NCI-H2107 (cell line): ENCODE data around the gene HOXA1.

Experiments
- DNase-seq: peaks from one replicate; lab custom pipeline; 2025; lab: John Stamatoyannopoulos, UW

HOXA1 gene

DNA sequence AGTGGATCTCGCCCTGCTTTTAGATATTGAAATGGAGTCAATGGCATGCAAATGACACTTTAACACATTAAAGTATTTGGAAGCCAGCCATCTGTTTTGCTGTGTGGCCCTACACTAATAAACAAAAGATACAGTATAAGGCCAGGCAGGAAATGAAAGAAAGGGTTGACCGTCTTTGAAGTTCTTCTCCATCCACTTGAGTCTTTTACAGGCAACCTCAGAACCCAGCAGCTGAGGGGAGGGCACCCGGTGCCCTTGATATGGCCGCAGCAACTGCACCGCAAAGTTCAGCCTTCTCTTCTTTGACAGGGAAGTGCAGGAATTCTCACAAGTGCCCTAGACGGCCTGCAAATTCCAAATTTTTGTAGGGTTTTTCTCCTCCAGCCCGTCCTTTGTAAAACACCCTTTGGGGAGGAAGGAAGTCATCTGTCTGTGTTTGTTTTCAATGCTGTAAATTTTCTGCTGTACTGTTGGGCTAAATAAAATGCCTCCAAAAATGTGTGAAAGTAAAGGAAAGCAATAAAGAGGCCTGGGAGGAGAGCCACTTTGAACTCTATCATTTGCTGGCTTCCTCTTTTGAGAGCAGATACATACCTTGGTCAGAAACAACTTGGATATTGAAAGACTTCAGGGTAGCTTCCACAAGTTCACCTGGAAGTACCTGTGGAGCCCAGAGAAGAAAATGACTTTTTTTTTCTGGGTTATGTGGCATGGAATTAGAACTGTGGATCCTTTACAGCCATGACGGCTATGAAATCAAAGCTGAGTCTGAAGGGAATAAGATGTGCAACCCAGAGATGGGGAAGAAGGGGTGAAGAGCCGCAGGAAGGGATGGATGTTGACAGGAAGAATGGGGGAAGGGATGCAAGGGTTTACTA is 3.6 kb downstream of the HOXA1 start:
- no peak for DNase-seq

DNA sequence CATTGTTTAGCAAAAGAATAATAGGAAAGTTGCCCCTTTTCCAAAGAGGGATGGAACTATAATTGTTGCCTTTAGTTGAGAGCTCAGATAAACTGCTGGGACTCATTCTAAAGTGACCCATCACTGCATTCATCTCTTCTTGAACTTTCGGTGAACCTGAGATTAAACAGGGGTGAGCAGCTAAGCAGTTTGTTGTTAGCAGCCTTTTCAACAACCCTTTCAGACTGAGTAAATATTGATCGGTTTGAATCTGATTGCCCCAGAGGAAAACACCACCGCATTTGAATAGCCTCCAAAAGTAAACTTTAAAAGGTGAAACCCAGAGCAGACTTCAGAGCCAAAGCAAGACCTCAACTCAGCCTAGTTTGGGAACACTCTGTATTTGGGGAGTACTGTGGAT is 4.7 kb downstream of the HOXA1 start:
- DNase-seq: no peak

DNA sequence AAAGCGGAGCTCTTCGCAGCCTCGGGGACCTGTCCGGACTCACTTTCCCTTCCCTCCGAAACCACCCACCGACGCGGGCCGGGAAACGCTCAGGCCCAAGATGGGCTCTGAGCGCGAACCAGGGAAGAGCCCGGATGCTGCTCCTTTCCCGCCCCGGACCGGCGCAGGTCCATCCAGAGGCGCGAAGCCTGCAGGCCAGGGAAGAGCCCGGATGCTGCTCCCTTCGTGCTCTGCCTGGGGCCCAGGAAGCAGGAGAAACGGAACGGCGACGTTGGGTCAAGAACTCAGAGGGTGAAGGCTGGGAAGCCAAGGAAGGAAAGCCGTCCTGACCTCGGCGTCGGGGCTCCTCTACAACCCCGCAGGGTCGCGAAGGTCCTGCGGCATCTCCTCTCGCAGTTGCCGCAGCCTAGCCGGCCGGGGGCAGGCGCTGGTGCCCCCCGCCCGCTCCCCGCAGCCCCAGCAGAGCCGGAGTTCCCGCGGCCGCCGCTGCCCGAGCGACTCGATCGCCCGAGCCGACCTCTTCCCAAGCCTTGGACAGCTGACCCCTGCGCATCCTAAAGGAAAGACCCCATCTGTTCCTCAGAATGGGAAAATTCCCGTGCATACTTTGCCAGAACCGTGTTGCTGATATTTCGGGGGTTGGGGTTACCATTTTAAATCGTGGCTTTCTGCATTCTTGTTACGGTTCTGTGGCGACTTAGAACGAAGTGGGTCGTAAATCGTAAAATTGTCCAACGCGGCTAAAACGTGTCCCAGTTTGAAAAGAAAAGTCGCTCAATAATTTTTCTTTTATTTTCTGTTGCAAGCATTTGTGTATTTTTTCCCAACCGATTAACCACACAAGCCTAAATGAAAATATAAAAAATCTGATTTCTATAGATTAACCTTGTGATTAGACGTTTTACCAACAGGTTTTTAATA is 7.5 kb downstream of the HOXA1 start:
- no peak for DNase-seq

DNA sequence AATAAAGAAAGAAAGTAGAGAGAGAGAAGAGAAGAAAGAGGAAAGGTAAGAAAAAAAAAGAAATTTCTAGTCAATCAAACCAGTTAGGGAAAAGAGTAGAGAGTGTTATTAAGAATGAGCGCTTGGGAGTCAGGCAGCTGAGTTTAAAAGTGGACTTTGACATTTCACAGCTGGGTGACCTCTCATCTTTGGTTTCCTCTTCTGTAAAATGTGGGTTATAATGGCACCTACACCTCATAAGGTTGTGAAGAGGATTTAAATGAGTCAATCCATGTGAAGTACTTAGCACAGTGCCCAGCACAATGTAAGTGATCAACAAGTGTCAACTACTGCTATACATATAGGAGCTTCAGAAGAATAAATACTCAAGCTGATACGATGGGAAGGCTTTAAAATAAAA is 12.2 kb downstream of the HOXA1 start:
- no peak for DNase-seq

DNA sequence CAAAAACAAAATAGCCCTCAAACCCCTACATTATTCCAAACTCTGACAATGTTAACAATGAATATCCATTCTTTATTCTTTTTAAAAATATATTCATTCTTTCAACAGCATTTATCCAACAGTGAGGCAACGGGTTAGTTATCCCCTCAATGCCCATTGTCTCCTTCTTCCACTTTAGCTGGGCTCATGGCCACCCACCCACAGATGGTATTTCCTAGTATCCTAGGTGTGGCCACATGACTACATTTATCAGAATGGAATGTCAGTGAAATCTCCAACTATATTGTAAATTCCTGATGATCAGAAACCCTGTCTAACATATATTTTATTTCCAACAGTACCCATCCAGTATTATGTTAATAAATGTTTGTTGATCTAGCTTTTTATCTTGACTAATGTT is 13.6 kb downstream of the HOXA1 start:
- no peak for DNase-seq

DNA sequence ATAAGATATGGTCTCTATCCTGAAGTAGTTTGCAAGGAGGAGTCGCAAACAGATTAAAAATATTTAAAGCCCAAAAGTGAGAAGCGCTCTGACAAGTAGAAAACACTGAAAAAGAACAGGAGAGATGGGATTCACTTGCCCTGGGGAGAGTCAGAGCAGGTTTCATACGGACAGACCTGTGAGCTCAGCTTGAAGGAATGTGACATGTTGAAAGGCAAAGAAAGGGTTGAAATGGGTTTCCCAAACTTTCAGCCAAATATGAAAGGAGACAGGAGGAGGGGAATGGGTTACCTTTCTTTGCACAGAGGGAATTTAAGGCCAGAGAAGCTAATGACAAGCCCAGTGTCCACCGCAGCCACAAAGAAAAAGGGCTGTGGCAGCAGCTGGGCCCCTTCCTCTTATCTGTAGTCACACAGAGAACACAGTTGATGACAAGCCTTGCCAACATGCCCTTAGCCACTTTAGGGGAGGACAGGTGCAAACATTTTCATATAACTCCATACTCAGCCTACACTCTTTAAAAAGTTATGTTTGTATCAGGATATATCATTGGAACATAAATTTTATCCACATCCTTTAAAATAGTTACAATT is 14.9 kb downstream of the HOXA1 start:
- DNase-seq: no peak

DNA sequence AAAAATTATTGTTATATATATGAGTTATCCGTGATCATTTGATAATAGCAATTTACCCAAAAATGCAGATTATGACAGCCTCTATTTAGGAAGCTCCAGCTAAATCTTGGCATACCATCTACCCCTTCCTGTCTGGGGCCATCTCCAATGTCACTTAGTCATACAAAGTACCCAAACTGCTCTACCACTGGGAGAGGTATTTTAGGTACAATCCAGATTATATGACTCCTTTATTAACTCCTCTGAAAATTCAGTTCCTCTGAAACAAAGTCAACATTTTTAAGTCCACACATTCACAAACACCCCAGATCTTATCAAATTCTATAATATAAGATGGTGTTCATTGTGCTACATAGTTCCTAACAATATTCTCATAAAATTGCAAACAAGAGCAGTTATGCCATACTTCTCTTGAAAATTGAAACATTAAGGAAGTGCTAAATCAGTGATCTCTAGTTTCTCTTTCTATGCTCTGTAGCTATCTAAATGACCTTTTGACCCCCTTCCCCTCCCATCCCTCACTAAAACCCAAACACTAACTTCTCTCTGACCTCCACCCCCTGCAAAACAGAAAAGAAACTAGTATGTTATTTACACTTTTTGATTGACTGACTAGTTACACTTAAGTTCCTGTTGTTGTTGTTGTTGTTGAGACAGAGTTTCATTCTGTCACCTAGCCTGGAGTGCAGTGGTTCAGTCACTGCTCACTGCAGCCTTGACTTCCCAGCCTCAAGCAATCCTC is 16.4 kb downstream of the HOXA1 start:
- no peak for DNase-seq

DNA sequence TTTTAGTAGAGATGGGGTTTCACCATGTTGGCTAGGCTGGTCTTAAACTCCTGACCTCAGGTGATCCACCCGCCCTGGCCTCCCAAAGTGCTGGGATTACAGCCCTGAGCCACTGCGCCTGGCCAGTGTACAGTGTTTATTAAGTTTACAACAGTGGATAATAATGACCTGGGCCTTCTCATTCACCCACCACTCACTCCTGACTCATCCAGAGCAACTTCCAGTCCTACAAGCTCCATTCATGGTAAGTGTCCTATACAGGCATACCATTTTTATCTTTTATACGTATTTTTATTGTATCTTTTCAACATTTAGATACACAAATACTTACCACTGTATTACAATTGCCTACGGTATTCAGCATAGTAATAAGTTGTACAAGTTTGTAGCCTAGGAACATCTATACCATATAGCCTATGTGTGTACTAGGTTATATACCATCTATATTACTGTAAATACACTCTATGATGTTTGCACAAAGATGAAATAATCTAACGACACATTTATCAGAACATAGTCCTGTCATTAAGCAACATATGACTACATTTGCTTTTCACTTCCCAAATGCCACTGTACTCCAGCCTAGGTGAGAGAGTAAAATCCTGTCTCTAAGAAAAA is 17.1 kb downstream of the HOXA1 start:
- no peak for DNase-seq

DNA sequence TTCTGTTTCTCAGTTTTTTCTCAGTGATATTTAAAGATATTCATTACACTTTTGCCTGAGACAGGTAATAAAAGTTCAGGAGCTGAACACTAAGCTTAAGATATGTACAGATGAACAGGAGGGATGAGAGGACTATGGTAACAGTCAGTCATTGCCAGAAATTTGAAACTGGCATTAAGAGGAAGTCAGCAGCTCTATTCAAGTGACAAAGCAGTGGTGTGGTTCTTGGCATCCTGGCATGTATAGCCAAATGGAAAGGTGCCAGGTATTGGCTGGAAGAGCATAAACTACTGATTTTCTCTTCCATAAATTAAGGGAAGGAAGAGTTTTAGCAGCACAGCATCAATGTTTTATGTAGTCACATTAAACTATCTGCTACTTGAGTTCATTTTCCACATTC is 22.7 kb downstream of the HOXA1 start:
- DNase-seq: no peak

DNA sequence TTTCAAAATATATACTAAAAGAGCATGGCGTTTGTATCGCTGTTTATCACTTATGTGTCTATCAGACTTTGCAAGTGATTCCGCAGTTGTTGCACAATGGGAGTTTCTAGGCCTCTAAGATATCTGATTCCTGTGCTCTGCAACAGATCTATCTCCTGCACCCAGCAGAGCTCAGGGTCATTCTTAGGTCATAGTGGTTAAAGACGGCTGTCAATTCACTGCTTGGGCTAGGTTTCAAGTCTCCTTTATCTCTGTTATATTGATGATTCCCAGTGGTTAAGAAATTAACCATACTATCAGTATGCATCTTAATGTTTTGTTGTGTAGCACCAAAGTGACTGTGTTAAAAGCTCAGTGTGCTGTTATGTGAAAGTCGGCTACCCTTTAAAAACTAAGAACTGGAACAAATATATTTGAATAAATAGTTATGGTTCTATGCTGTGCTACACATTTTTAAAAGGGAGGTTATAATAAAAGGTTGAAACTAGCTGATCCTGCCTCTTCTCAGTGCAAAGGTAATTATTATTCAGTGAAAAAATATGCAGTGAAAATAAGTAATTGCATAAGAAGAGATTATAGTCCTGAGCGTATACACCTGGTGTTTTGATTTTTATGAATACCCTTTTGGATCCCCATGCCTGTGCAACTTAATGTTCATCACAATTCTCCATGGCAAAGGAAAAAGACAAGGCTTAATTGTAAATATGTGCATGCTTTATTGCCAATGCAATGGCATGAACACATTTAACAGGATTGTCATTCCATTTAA is 24.0 kb downstream of the HOXA1 start:
- no peak for DNase-seq

DNA sequence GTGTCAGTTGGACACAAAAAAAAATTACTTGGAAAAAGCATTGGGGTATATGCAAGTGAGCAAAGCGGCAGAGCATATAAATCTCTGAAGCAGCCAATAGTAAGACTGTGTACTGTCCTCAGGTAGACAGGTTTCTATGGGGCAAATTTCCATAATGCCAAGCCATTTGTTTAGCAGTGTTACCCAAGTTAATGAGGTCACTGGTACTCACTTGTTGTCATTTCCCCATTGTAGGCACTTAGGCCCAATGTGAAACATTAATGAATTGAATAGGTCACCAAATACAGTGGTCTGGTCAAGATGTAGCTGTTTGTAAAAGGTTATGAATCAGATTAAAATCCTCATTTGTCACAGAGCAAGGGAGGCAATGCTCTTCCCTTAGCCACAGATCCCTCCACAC is 27.5 kb downstream of the HOXA1 start:
- DNase-seq: no peak

DNA sequence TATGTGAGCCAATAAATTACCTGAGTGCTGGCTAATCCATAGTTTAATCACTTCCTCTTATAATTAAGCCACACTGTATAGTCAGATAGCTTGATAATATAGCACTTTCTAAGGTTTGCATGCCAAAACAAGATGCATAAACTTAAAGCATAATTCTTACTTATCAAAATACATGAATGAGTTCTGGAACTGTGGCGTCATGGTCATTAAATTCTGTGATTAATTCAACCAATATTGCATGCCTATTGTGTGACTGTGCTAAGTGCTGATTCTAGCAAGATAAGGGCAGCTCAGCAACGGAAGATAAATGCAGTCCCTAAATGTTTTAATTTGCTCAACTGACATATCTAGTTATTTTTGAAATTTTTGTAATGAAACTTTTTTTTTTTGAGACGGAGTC is 29.7 kb downstream of the HOXA1 start:
- DNase-seq: no peak

DNA sequence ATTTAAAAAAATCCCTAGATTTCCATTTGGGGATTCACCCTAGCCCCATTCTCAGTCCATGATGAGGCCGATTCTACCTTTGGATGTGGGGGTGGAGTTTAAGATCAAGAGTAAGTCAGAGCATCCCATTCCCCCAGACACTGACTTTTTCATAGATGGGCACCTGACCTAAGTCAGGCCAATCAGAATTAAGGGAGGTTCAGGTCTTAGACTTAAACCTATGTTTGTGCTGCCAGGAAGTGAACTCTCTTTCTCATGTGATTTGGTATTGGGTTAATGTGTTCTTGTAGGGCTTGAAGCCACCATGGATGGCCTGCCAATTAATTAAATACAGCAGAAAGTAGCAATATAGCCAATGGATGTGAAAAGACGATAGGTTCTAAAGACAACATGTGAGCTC is 30.1 kb downstream of the HOXA1 start:
- no peak for DNase-seq

DNA sequence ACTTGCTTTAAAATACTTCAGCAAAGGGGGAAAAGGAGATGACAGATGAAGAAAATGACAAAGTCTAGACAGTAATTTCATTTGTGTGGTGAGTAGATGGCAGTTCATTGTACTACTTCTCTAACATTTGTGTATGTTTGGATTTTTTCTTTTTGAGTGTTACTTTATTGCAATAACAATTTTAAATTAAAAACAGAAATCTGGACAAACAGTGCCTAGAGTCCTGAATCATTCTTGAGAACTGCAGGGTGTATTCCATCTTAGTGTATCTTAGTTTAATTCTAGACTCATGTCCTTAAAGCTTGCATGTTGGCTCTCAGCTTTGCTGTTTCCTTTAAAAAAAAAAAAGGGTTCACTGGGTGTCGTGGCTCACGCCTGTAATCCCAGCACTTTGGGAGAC is 31.1 kb downstream of the HOXA1 start:
- no peak for DNase-seq

DNA sequence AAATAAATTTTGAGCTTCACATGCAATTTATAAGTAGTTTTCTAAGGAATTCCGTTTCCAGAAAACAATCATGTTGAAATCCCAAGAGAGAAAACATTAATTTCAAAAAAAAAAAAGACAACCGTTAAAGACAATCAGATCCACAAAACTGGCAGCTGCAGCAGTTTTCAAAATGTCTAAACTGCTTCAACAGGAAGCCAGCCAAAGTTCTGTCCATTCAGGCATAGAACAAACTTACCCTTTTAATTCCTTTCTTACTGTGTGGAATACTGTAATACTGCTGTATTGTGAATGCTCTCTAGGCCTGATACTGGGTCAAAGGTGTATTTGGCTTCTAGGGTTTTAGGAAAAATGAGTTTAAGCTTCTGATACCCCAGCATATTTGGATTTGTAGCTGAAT is 31.6 kb downstream of the HOXA1 start:
- no peak for DNase-seq

DNA sequence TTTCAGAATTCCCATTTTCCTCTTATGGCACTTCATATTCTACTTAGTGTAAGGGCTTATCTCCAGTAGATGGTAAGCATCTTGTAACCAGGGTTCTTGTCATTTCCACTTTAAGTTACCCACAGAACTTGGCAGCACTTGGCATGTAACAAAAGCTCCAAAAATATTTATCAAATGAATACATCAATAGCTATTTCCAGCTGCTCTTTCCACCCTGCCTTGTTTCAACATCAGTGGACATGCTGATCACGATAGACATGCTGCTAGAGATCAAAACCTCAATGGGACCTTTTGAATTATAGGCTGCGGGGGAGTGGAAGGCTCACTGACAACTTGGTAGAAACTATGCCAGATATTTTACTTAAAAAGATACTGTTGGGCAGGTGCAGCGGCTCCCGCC is 32.9 kb downstream of the HOXA1 start:
- DNase-seq: no peak

DNA sequence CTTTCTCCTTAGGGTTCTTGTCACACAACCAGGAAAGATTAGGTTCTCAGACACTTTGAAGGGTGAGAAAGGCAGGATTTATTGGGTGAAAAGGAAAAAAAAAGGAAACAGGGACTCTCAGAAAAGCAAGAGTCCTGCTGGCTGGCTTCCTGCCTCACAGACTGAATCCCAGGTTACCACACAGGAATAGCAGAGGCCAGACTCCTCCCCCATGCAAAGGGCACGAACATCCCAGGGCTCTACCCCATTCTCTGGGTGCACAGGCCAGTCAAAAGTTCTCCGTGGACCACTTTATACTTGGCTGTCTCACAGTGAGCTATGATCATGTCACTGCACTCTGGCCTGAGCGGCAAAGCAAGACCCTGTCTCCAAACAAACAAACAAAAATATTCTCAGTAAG is 42.6 kb downstream of the HOXA1 start:
- DNase-seq: no peak

DNA sequence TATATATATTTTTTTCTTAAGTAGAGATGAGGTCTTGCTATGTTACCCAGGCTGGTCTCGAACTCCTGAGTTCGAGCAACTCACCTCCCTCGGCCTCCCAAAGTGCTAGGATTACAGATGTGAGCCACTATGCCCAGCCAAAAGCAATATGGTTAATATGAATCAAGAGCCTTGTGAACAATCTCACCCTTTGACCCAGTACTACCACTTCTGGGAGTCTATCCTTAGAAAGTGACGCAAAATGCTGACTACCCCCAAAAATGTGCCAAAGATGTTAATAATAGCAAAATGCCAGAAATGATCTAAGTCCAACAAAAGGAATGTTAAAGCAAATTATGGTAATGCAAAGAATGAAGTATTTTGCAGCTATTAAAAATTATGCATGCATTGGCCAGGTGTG is 44.3 kb downstream of the HOXA1 start:
- DNase-seq: no peak

DNA sequence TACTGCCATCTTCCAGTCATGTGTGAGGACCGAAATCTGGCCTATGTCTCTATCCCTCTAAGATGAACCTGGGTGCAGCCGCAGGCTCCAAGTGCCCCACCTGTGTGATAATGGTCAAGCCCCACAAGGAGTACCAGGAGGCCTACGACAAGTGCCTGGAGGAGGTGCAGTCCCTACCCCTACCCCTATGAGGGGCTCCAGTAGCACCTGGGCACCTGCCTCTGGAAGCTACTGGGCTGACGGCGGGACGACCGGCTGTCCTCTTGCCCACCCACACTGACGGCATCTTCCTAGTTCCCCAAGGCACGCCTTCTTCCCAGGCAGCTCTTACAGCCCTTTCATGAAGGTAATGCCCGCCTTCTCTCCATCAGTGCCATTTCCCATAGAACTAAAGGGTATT is 47.4 kb downstream of the HOXA1 start:
- no peak for DNase-seq

DNA sequence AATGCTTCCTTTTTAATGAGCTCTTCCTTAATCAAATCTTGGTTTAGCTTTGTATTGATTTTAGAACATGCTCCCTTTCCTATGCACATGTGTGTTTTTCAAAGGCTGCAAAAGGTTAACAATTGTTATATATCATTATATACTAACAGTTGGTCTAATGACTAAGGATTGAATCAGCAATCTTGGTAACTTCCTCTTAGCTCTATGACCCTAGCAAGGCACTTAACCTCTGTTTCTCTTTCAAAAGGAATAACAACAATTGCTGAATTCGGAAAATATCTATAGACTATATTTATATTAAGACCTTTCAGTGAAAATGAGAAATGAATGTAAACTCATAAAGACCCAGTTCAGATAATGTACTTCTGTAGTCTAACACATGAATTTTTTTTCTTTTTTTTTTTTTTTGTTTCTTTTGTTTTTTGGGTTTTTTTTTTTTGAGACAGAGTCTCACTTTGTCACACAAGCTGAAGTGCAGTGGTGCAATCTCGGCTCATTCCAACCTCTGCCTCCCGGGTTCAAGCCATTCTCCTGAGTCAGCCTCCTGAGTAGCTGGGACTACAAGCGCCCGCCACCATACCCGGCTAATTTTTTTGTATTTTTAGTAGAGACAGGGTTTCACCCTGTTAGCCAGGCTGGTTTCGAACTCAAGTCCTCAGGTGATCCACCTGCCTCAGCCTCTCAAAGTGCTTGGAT is 48.8 kb downstream of the HOXA1 start:
- DNase-seq: no peak
